B cell (primary cell): ENCODE results near the gene RNF19B. TPM values are rescaled to one million over a fixed set of nuclear protein-coding genes. Genes with fewer than 3 reads are reported as not detected.

Experiments used
- ATAC-seq: fragments of 200-7000 bp; cut with Tn5 transposase; one replicate; pipeline ENCODE4 v1.10.0; 2021; ENCODE audit warnings: low read depth, mild to moderate bottlenecking, moderate number of reproducible peaks, moderate library complexity
- CTCF ChIA-PET: fragments of 350-600 bp; sonication (Branson Sonifier 250); formaldehyde crosslinking; loops from one replicate; lab custom pipeline; 2021; ENCODE audit warnings: antibody characterized with exemption, inconsistent platforms; lab: Charles Lee
- POLR2A ChIA-PET: fragments of 350-600 bp; sonication (Branson Sonifier 250); formaldehyde crosslinking; loops from one replicate; lab custom pipeline; 2021; ENCODE audit warnings: antibody characterized with exemption; lab: Charles Lee
- DNase-seq: peaks from one replicate; pipeline ENCODE4 v3.0.0; 2013
- H2AFZ ChIP-seq: 2 replicates; pipeline ENCODE4 v1.6.1; 2012; ENCODE audit warnings: mild to moderate bottlenecking, low read depth, low read length; ENCODE audit not compliant: insufficient read depth, poor library complexity, severe bottlenecking
- H3K27ac ChIP-seq, 2 donors: 1 replicate in 1 of 2; 2 replicates in 1 of 2; pipeline ENCODE4 v1.5.1; 2012 to 2013; ENCODE audit warnings: low read length in 2 of 2, mild to moderate bottlenecking in 2 of 2, moderate library complexity in 1 of 2
- H3K27me3 ChIP-seq, 4 experiments: fragments of 200-600 bp in 1 of 4; sonication (generic) in 1 of 4; replicated peaks in 1 of 4; 1 replicate in 2 of 4; 2 replicates in 2 of 4; pipeline versions ENCODE4 v1.6.1 to v1.7.0; 2013 to 2016; ENCODE audit warnings: low read length in 3 of 4, mild to moderate bottlenecking in 2 of 4, mixed read lengths in 1 of 4, moderate library complexity in 1 of 4; ENCODE audit not compliant: insufficient read depth in 4 of 4, control insufficient read depth in 3 of 4; ENCODE audit errors: control extremely low read depth in 1 of 4
- H3K36me3 ChIP-seq, 2 experiments: replicated peaks in 1 of 2; 1 replicate in 1 of 2; 2 replicates in 1 of 2; pipeline versions ENCODE4 v1.6.1 to v1.7.1; 2013; ENCODE audit warnings: low read length in 1 of 2; ENCODE audit not compliant: insufficient read depth in 2 of 2, control insufficient read depth in 1 of 2; ENCODE audit errors: control extremely low read depth in 1 of 2, extremely low read depth in 1 of 2
- H3K4me1 ChIP-seq, 2 donors: fragments of 200-600 bp in 1 of 2; sonication (generic) in 1 of 2; 1 replicate in 1 of 2; 2 replicates in 1 of 2; pipeline versions ENCODE4 v1.5.1 to v1.6.1; 2013 to 2017; ENCODE audit warnings: low read length in 2 of 2; ENCODE audit not compliant: control insufficient read depth in 2 of 2, insufficient read depth in 2 of 2
- H3K4me2 ChIP-seq: replicated peaks from 2 replicates; pipeline ENCODE3; 2012; ENCODE audit warnings: mild to moderate bottlenecking, low read depth, low read length; ENCODE audit not compliant: poor library complexity, severe bottlenecking
- H3K4me3 ChIP-seq, 5 experiments: fragments of 200-600 bp in 1 of 5; sonication (generic) in 1 of 5; 1 replicate in 3 of 5; 2 replicates in 2 of 5; pipeline versions ENCODE4 v1.5.1 to v1.7.0; 2011 to 2016; ENCODE audit warnings: low read length in 4 of 5, mild to moderate bottlenecking in 4 of 5, low read depth in 2 of 5, control low read depth in 1 of 5, moderate library complexity in 1 of 5; ENCODE audit not compliant: insufficient read depth in 1 of 5; ENCODE audit errors: control extremely low read depth in 1 of 5, extremely low read depth in 1 of 5
- H3K79me2 ChIP-seq: fragments of 200-600 bp; sonication (generic); one replicate; pipeline ENCODE4 v1.6.0; 2016; ENCODE audit warnings: low read length; ENCODE audit not compliant: control insufficient read depth, insufficient read depth
- H3K9ac ChIP-seq: fragments of 200-600 bp; sonication (generic); 2 replicates; pipeline ENCODE4 v1.6.1; 2017; ENCODE audit warnings: mild to moderate bottlenecking, low read length, moderate library complexity
- H3K9me3 ChIP-seq, 3 donors: one replicate each; pipeline versions ENCODE4 v1.6.1 to v1.7.1; 2013; ENCODE audit warnings: low read length in 2 of 3; ENCODE audit not compliant: control insufficient read depth in 2 of 3, insufficient read depth in 1 of 3; ENCODE audit errors: control extremely low read depth in 1 of 3
- H4K20me1 ChIP-seq: 2 replicates; pipeline ENCODE4 v1.6.0; 2012; ENCODE audit warnings: mild to moderate bottlenecking, low read length; ENCODE audit not compliant: insufficient read depth, control insufficient read depth, poor library complexity, severe bottlenecking
- H3K27ac Mint-ChIP-seq: one replicate; pipeline ENCODE4 v1.8.0; 2021; ENCODE audit warnings: mixed read lengths
- H3K27me3 Mint-ChIP-seq: one replicate; pipeline ENCODE4 v1.8.0; 2021; ENCODE audit warnings: mixed read lengths
- H3K4me1 Mint-ChIP-seq: one replicate; pipeline ENCODE4 v1.8.0; 2021; ENCODE audit warnings: mixed read lengths
- H3K4me3 Mint-ChIP-seq: one replicate; pipeline ENCODE4 v1.8.0; 2021; ENCODE audit warnings: mixed read lengths
- H3K9me3 Mint-ChIP-seq: one replicate; pipeline ENCODE4 v1.8.0; 2022; ENCODE audit warnings: mixed read lengths; ENCODE audit not compliant: insufficient read depth
- EZH2 ChIP-seq: IDR thresholded peaks from 2 replicates; pipeline ENCODE4 v1.6.1; 2012; ENCODE audit warnings: borderline replicate concordance, low read depth, mild to moderate bottlenecking, moderate library complexity, low read length; ENCODE audit not compliant: insufficient read depth, poor library complexity, severe bottlenecking
- WGBS: methylation state at CpG from one replicate; pipeline ENCODE4 v1.1.5; 2013; ENCODE audit warnings: missing lambda C conversion rate; ENCODE audit not compliant: insufficient coverage; 5-methylcytosine and 5-hydroxymethylcytosine counted together
- intact Hi-C: fragments of 100-400 bp; cut with micrococcal nuclease; formaldehyde crosslinking; loops from one replicate; pipeline ENCODE4 v1.10.0; 2022
- polyA plus RNA-seq: library from polyadenylated mRNA; depleted of rRNA; stranded (reverse); fragments of >200 nt; gene quantifications from 2 replicates; pipeline ENCODE4 v1.2.3, GENCODE V29; 2012
- total RNA-seq, 2 donors: library from RNA; stranded (reverse); fragments of 120-200 nt in 1 of 2; gene quantifications; 1 replicate in 1 of 2; 2 replicates in 1 of 2; pipeline versions ENCODE4 v1.2.3 to v1.2.4, GENCODE V29; 2013 to 2022
- TF ChIP-seq, protein P1 (sequence below): fragments of 200-600 bp; IDR thresholded peaks from one replicate; pipeline ENCODE4 v1.8.0; 2022; ENCODE audit warnings: antibody characterized with exemption, mild to moderate bottlenecking

Gene RNF19B
- total and polyA plus RNA-seq, 2 donors (not counting 1 experiment from before 2014, with no cell fraction given), result 29.9 to 40.3 TPM

DNA sequence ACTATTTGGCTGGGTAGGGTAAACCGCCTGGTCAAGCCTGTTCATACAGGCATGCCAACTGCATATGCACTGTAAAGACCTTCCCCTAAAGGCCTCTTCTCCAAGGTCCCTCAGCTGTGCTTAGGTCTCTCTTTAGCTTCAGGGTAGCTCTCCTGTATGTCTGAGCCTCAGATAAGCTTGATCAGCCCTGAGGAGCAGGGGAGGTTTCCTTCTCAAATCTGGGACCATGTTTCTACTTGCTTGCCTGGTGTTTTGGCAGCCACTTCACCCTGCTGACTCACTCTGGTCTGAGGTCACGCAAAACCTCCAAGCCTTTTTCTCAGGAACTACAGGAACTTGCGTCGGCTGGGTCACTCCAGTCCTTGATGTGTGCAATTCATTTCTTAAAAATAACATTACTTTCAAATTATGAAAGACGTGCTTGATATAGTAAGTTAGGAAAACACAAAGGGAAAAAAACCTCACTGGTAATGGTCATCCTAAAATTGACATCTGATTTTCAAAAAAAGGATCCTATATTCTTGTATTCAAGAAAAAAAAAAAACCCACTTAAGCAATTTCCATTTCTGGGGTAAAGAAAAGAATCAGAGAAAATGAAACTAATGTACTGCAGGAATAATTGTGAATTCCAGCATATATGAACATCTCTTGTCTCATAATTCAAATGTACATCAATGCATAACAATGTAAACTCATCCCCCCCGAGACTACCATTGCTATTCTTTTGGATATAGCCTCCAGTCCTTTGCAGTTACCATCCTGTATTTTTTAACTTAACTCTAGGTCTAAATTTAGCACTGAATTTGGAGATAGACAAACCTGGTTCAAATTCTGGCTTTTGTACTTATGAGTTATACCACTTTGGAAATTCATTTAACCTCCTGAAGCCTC, 24.8 kb upstream of the RNF19B start:
- 100% methylated on average over 1 of the region's 6 CpGs for WGBS
- no peak overlapping the region for H3K9ac ChIP-seq
- peaks cover 55 to 57% of the 10 kb centered on the region in 2 donors for H3K4me1 ChIP-seq
- Mint-ChIP-seq H3K27ac (peak overlapping the region; percentile 61), H3K27me3 (no peaks in the 10 kb centered on the region), H3K4me3 (peak overlapping the region; percentile 23), H3K4me1 (peaks cover 55% of the 10 kb centered on the region), H3K9me3 (no peaks in the 10 kb centered on the region)
- H3K4me2 ChIP-seq, result no peak overlapping the region
- no peak overlapping the region for H2AFZ ChIP-seq
- no peaks in the 10 kb centered on the region for H3K36me3 ChIP-seq
- no peaks in the 10 kb centered on the region for H4K20me1 ChIP-seq
- peak overlapping the region in 1 of 2 donors; percentile 40 for H3K27ac ChIP-seq
- no peaks in the 10 kb centered on the region for H3K9me3 ChIP-seq
- no peaks in the 10 kb centered on the region for H3K79me2 ChIP-seq
- no peak overlapping the region for H3K4me3 ChIP-seq
- TF ChIP-seq, protein P1, sequence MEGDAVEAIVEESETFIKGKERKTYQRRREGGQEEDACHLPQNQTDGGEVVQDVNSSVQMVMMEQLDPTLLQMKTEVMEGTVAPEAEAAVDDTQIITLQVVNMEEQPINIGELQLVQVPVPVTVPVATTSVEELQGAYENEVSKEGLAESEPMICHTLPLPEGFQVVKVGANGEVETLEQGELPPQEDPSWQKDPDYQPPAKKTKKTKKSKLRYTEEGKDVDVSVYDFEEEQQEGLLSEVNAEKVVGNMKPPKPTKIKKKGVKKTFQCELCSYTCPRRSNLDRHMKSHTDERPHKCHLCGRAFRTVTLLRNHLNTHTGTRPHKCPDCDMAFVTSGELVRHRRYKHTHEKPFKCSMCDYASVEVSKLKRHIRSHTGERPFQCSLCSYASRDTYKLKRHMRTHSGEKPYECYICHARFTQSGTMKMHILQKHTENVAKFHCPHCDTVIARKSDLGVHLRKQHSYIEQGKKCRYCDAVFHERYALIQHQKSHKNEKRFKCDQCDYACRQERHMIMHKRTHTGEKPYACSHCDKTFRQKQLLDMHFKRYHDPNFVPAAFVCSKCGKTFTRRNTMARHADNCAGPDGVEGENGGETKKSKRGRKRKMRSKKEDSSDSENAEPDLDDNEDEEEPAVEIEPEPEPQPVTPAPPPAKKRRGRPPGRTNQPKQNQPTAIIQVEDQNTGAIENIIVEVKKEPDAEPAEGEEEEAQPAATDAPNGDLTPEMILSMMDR, result no peak
- TF ChIP-seq EZH2, result no peak
- DNase-seq (no peak), ATAC-seq (no peak)
- intact Hi-C loops, result loop anchor here (5.0 kb wide), 1 partner anchor 42 kb away; no protein-coding TSS in a partner anchor
- no peaks in the 10 kb centered on the region for H3K27me3 ChIP-seq
- ChIA-PET POLR2A (no interaction called here), CTCF (interaction anchor here (1.4 kb wide), 1 partner anchor 27 kb away, joined by 3 read pairs; no protein-coding TSS in a partner anchor)

DNA sequence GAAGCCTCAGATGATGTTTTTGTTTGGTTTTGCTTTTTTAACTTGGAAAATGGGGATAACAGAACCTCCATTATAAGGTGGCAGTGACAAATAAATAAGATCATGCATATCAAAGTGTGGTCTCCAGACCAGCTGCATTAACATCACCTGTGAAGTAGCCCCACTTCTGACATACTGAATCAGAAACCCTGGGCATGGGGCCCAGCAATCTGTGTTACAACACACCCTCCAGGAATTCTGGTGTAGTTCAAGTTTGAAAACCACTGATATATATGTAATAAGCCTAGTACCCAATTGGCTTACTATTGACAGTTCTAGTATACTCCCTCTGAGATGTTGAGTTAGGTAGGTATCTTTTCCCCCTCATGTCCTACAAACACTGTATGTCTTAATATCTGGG, 24.1 kb upstream of the RNF19B start:
- CTCF ChIA-PET, result interaction anchor here (1.4 kb wide), 1 partner anchor 28 kb away, joined by 3 read pairs; no protein-coding TSS in a partner anchor
- no peaks in the 10 kb centered on the region for H3K27me3 Mint-ChIP-seq
- no peak overlapping the region for H3K4me2 ChIP-seq

More for the DNA sequence above, 24.1 kb upstream of the RNF19B start:
- no peak for TF ChIP-seq EZH2
- TF ChIP-seq, protein P1, result no peak
- peak overlapping the region; percentile 61 for H3K27ac Mint-ChIP-seq
- Histone ChIP-seq H3K36me3 (no peaks in the 10 kb centered on the region), H3K9ac (no peak overlapping the region), H3K9me3 (no peaks in the 10 kb centered on the region), H2AFZ (no peak overlapping the region), H3K27me3 (no peaks in the 10 kb centered on the region), H3K27ac (peak overlapping the region in 1 of 2 donors; percentile 40), H3K79me2 (no peaks in the 10 kb centered on the region), H3K4me1 (peaks cover 56 to 58% of the 10 kb centered on the region in 2 donors), H4K20me1 (no peaks in the 10 kb centered on the region), H3K4me3 (no peak overlapping the region)
- no peak overlapping the region for H3K4me3 Mint-ChIP-seq
- ATAC-seq, result no peak
- DNase-seq, result no peak
- peaks cover 51% of the 10 kb centered on the region for H3K4me1 Mint-ChIP-seq
- intact Hi-C loops, result no loop called here
- no peaks in the 10 kb centered on the region for H3K9me3 Mint-ChIP-seq
- POLR2A ChIA-PET, result no interaction called here
